Activated effector memory CD4-positive, alpha-beta T cell treated with Interleukin-2 at 50 U/mL for 16 hours (primary cell): ENCODE data around the gene GMEB2.
A peak's percentile ranks its signal among the peaks of the same experiment; 100 is the strongest.
"Not testable (repeated sequence)": the region's sequence is repeated elsewhere in the genome, so short reads cannot be mapped to it uniquely, and the experiment has no call there.

ENCODE experiments used
- DNase-seq: peaks from one replicate; pipeline ENCODE4 v3.0.0-alpha.2; 2020

GMEB2 gene

DNA sequence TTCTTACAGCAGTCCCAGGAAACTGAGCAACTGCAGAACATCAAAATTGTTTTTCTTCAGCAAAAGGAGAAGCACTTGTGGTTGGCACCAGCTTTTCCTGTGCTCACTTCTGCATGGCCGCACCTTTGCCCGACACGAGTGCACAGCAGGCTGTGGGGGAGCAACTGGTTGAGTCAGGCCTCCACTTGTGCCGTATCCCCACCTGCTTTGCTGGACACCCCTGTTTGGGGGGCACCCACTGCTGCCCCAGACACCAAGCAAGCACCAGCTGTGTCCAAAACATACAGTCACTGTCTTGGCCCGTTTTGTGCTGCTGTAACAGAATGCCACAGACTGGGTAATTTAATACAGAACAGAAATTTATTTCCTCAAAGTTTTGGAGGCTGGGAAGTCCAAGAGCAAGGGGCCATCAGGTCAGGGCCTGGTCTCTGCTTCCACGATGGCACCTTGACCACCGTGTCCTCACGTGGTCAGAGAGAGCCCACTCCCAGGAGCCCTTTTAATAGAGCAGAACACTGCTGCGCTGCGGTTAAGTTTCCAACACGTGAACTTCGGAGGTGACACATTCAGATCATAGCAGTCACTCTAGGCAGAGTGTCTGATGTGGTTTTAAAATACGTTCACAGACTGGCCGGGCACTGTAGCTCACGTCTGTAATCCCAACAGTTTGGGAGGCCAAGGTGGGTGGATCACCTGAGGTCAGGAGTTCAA lies 8.7 kb upstream of the GMEB2 start:
- DNase-seq = peak; percentile 71

DNA sequence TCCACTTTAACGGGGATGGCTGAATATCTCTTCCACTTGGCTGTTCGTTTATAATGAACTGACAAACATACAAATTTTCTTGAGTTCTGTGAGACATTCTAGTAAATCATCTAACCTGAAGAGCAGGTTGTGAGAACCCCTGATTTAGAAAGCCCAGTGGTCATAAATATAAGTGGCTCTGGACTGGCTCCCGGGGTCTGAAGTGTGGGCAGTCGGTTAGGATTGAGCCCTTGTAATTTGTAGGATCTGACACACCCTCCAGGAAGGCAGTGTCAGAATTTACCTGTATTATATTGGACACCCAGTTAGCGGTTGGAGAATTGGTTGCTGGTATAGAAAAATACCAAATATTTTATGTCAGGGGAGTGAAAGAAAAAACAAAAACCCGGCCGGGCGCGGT lies 6.8 kb upstream of the GMEB2 start:
- no peak for DNase-seq

DNA sequence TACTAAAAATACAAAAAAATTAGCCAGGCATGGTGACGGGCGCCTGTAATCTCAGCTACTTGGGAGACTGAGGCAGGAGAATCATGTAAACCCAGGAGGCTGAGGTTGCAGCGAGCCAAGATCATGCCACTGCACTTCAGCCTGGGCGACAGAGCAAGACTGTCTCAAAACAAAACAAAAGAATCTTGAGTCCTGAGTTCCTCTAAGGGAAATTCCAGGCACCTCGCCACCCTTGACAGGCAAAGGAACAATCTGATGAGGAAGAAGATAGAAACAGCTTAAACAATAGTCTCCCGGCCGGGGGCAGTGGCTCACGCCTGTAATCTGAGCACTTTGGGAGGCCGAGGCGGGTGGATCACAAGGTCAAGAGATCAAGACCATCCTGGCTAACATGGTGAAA lies 4.5 kb upstream of the GMEB2 start:
- DNase-seq = not testable (repeated sequence)

DNA sequence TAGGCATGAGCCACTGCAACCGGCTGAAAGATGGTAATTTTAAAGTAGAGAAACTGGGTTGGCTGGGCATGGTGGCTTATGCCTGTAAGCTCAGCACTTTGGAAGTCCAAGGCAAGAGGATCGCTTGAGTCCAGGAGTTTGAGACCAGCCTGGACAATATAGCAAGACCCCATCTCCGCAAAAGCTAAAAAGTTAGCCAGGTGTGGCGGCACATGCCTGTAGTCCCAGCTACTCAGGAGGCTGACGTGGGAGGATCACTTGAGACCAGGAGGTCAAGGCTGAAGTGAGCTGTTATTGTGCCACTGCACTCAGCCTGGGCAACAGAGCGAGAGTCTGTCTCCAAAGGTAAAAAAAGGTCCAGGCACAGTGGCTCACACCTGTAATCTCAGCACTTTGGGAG lies 4.1 kb upstream of the GMEB2 start:
- DNase-seq = not testable (repeated sequence)

DNA sequence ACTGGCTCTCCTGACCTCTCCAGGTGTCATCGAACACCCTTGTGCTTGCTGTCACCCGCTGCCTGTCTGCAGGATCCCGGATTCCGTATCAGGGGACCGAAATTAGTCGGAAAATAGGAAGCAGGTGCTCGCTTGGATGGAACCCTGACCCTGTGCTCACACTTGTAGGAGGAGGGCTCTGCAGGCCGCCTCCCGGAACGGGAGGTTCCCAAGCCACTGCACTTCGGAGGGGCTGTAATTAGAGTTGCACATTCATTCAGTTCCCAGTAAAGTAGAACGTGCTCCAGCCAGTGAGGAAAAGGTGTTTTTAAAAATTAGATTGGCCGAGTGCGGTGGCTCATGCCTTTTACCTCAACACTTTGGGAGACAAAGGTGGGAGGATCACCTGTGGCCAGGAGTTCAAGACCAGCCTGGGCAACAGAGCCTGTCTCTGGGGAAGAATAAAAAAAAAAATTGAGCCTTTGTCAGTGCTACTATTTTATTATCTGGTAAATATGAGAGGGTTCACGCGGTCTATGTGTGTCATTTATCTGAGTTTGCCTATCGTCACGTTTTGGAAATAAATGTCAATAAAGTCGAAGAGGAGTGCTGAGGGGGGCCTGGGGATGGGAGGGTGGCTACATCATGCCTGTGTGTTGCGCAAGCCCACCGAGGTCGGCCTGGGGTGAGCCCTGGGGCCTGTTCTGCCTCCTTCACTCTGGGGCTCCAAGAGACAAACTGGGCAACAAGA lies 1.5 kb upstream of the GMEB2 start:
- DNase-seq = peak; percentile 55

DNA sequence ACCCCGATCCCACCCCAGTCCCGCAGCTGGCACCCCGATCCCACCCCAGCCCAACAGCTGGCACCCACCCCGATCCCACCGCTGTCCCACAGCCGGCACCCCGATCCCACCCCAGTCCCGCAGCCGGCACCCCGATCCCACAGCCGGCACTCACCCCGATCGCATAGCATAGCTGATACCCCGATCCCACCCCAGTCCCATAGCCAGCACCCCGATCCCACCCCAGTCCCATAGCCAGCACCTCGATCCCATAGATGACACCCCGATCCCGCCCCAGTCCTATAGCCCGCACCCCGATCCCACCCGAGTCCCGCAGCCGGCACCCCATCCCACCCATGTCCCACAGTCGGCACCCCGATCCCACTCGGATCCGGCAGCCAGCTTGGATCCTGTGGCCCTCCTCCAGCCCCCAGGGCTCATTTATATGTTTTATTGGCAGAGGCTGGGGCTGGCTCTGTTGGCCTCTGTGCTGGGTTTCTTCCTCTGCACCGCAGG lies 897 bp upstream of the GMEB2 start:
- no peak for DNase-seq

DNA sequence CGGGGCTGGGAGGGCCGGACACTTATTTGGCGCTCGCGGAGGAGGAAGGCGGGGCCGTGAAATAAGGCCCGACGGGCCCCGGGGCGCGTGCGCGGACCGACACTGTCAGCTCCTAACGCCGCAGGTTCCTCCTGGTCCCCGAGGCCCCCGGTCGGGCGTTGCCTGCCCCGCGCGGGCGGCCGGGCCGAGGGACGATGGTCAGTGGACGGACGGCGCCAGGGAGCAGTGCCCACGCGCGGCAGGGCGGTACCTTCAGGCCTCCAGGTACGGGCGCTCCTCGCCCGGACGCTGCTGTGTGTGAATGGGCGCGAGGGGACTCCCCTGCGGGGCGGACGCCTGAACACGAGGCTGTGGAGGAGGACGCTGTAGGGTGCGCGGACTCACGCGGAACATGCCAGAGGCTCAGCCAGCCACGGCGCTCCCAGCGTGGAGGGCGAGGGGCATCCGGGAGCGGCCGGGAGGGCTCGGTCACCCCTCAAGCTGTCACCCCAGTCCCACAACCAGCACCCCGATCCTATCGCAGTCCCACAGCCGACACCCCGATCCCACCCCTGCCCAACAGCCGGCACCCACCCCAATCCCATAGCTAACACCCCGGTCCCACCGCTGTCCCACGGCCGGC lies 339 bp upstream of the GMEB2 start:
- DNase-seq = peak; percentile 93

DNA sequence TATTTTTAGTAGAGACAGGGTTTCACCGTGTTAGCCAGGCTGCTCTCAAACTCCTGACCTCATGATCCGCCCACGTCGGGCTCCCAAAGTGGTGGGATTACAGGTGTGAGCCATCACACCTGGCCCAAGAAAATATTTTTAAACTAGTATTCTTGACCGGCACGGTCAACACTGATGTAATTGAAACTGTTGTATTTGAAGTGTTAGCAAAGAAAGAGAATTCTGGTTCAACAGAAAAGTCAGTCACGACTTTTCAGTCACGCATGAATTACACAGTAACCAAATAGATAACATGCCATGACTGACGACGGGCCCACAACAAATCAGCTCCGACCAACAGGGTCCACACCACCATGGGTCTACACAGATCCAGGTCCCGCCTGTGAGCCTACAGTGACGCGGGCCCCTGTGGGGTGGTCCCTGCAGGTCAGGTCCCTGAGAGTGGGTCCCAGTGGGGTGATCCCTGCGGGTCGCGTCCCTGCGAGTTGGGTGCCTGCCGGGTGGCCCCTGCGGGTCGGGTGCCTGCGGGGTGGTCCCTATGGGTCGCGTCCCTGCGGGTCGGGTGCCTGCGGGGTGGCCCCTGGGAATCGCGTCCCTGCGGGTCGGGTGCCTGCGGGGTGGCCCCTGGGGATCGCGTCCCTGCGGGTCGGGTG lies 1.0 kb downstream of the GMEB2 start:
- DNase-seq = peak; percentile 16

DNA sequence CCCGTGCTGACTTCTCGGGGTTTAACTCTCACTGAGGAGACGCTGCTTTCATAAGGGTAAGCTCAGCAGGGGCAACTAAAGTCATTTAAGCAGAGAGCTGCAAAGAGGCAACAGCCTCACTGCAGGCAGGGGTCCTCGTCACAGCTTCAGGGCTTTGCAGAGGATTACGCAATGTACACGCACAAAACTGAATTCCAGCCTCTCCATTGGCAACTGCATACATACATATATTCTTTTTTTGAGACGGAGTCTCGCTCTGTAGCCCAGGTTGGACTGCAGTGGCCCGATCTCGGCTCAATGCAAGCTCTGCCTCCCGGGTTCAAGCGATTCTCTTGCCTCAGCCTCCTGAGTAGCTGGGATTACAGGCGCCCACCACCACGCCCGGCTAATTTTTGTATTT lies 2.4 kb downstream of the GMEB2 start:
- no peak for DNase-seq

DNA sequence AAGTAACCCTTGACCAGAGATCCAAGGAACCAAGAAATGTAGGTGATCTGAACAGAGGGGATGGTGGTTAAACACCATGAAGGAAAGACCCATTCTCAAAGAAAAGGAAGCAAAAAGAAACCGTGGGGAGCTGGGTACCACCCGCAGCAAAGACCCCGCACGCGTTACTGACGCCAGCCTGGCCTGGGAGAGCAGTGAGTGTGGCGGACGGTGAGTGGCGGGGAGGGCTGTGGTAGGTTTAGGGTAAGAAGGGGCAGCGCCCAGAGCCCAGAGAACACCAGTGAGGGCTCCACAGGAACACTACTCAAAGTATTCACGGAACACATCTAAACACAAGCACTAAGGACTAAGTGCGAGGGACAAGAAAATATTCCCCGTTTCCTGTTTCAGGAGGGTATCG lies 4.2 kb downstream of the GMEB2 start:
- no peak for DNase-seq

DNA sequence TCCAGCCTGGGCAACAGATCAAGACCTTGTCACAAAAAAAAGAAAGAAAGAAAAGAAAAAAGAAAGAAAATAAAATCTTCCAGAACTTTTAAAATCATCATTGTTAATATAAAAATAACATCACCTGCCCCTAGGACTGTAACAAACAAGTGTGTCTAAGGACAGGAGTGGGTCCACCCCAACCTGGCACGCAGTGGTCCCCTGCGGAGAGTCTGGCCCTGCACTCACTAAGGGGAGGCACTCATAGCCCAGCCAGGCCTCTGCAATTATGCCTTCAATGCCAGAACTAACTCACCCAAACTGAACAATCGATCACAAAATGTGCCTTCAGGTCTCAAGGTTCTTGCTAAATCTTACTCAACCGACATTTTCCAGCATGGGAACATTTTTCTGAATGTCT lies 4.8 kb downstream of the GMEB2 start:
- DNase-seq = no peak

DNA sequence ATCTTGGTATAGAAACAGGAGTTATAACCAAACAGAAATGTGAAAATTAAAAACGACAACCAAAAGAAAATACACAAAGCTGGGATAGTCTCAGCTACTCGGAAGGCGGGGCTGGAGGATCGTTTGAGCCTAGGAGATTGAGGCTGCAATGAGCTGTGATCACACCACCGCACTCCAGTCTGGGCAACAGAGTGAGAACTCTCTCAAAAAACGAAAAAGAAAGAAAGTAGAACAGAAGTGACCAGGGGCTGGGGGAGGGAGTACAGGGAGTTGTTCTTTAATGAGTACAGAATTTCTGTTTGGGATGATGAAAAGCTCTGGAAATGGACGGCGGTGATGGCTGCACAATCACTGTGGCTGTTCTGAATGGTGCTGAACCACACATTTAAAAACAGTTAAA lies 5.9 kb downstream of the GMEB2 start:
- no peak for DNase-seq

DNA sequence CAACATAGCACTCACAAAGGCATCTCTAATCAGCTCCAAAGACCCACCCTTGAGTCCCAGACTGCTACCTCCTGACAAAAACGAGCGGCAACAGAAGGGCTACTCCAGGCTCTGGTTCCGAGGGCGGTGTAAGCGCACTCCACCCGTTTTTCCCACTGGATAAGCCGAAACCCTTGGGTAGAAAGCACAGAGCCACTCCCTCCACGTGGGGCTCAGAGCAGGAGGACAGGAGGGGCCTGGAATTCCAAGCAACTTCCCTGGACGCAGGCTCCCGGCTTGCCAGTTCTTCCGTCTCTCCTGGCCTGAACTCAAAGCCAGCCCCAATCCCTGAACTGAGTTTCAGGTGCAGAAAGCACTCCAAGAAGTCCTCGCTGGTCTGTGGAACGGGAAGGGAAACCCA lies 7.4 kb downstream of the GMEB2 start:
- DNase-seq = no peak

DNA sequence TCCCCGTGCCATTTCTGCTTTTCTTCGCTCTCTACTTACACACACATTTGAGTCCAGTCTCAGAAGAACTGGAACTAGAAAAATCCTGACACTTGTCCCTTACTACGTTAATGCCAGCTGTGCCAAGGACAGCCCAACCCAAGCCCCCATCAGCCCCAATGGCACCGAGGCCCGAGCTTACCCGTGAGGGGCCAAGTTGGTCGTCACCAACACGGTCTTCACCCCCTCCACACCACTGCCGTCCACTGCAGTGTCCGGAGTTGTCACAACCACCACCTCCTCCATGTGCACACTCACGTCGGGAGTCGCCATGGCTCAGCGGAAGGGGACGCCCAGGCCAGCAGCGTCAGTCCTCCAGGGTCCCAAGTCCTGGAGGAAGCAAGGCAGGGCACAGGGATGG lies 7.8 kb downstream of the GMEB2 start:
- no peak for DNase-seq

DNA sequence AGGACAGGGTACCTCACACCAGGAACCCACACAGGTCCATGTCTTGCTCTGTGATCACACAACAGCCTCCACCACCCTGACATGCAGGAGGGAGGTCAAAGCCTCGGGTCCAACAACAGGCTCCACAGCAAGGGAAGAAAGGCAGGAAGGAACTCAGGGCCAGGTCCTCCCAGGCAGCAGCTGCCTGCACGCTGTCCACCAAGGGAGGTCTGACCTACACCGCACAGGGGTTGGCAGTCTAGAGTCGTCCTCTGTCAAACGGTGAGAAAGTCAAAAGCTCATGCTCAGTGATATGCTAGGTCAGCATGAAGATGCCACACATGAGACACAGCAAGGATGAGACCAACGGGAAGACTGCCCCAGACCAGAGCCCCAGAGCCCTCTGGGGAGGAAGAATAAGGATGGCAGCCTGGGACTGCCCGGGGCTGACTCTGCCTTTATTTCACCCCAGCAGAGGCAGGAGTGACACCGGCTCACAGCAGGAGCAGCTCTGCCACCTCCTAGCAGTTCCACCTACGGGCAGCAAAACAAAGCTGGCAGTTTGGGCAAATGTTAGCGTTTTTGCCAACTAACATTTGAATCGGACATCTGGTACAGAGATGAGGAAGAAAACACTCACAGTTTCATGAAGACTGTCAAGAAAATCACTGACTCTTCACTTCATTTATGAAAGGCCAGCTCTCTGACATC lies 8.5 kb downstream of the GMEB2 start:
- no peak for DNase-seq

DNA sequence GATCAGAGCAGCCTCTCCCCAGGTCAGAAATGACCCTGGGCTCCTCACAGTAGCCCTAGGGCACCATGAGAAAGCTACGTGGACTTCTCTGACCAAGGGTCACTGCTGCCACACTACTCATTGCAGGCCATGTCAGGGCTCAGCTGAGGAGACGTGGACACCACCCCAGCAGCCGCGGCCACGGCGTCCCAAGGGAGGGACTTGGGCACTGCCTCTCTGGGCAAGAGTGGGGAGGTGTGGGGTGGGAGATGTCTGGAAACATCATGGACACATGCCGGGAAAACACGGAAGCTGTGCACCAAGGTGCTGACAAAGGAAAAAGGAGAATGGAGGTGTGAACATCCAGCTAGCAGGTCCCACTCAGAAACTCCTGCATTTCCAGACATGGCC lies 9.0 kb downstream of the GMEB2 start:
- no peak for DNase-seq

DNA sequence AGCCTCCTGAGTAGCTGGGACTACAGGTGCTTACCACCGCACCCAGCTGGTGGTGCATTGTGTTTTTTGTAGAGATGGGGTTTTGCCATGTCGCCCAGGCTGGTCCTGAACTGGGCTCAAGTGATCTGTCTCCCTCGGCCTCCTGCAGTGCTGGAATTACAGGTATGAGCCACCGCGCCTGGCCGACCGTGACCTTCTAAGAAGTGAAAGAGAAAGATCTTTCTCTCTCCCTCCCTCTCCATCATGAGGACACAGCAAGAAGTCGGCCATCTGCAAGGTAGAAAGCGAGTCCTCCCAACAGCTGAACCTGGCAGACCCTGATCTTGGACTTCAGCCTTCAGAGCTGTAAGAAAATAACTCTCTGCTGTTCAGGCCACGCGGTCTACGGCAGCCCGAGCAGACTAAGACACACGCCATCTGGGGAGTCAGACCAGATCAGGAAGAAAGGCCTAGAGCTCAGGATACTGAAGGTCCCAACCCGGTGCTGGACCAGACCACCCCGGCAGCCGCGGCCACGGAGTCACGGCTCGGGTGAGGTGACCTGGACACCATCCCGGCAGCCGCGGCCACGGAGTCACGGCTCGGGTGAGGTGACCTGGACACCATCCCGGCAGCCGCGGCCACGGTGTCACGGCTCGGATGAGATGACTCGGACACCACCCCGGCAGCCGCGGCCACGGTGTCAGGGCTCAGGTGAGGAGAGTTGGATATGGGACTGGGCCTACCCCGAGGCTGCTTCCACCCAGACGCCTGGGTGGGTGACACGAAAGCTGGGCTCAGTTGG lies 9.6 kb downstream of the GMEB2 start:
- DNase-seq = no peak

DNA sequence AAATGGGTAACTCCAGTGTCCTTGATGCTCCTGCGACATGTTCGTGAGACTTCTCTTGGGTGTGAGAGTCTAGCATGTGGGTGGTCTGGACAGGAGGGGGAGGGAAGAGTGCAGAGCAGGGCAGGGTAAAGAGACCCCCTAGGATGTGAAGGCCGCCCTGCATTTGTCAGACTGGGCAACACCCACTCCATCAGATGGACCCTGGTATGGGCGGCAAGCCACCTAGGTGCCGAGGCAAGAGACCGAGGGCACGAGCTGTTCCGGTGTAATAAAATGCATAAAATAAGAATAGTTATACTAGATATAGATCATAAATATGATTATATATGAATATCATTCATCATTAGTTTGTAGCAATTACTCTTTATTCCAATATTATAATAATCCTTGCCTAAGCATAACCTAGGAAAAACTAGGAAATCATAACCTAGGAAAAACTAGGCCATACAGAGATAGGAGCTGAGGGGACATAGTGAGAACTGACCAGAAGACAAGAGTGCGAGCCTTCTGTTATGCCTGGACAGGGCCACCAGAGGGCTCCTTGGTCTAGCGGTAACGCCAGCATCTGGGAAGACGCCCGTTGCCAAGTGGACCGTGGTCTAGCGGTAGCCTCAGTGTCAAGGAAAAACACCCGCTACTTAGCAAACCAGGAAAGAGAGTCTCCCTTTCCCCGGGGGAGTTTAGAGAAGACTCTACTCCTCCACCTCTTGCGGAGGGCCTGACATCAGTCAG lies 12.9 kb downstream of the GMEB2 start:
- not testable (repeated sequence) for DNase-seq

DNA sequence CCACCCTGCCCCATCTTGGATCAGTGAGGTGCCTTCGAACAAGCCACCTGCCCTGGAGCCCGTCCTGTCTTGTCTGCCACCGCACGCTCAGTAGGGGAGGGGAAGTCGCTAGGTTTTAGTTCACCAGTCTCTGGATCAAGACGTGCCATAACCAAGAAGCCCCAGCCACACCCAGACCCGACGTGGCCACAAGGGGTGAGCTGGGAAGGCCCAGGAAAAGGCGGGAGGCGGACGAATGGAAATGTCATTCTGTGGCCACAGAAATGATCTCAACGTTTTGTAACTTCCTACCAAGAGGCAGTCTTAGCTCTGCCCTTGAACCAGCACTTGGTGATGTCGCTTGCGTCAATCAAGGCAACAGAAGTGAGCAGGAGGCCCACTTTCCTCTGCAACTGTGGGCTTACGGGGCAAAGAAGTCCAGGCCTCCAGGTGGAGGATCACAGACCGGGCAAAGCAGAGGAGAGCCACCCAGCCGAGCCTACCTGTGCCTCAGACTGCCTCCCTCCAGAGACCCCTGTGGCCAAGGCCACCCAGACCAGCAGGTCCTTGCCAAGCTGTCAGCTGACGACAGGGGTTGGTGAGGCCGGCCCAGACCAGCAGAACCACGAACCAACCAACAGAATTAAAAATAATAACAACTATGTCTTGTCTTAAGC lies 14.5 kb downstream of the GMEB2 start:
- no peak for DNase-seq

DNA sequence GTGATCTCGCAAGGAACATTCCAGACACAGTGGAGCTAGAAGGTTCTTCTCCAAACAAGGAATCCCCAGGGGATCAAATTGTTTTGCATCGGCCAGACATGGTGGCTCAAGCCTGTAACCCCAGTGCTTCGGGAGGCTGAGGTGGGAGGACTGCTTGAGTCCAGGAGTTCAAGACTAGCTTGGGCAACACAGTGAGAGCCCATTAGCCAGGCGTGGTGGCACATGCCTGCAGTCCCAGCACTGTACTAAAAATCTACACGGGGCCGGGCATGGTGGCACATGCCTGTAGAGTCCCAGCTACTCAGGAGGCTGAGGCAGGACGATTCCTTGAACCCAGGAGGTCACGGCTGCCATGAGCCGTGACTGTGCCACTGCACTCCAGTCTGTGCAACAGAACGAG lies 15.3 kb downstream of the GMEB2 start:
- no peak for DNase-seq
